HFFc6 (cell line): ENCODE results near the gene DPP6. TPM values are rescaled to one million over a fixed set of nuclear protein-coding genes. Genes with fewer than 3 reads are reported as not detected.
A peak's percentile ranks its signal among the peaks of the same experiment; 100 is the strongest.

Source experiments
- DNase-seq: peaks from one replicate; pipeline ENCODE4 v3.0.0-alpha.2; 2018
- H3K27ac Mint-ChIP-seq: 2 replicates; pipeline ENCODE4 v1.8.0; 2020; ENCODE audit warnings: mild to moderate bottlenecking, mixed read lengths
- H3K27me3 Mint-ChIP-seq: 2 replicates; pipeline ENCODE4 v1.8.0; 2021; ENCODE audit warnings: mild to moderate bottlenecking, moderate library complexity, mixed read lengths; ENCODE audit not compliant: insufficient read depth
- H3K36me3 Mint-ChIP-seq: 2 replicates; pipeline ENCODE4 v1.8.0; 2021; ENCODE audit warnings: low read depth, mixed read lengths
- H3K4me1 Mint-ChIP-seq: 2 replicates; pipeline ENCODE4 v1.8.0; 2020; ENCODE audit warnings: low read depth, mixed read lengths
- H3K4me3 Mint-ChIP-seq: 2 replicates; pipeline ENCODE4 v1.8.0; 2020; ENCODE audit warnings: mild to moderate bottlenecking, moderate library complexity, mixed read lengths
- H3K9me3 Mint-ChIP-seq: 2 replicates; pipeline ENCODE4 v1.8.0; 2020; ENCODE audit warnings: mild to moderate bottlenecking, mixed read lengths
- total RNA-seq, 6 experiments: library from RNA; stranded (reverse); fragmentation: NEBNext Ultra II Directional; extraction: Animal tissue kit (Norgen Biotek cat#: 25700); gene quantifications; 2 replicates in 1 of 6; 3 replicates in 5 of 6; pipeline ENCODE4 v1.2.3, GENCODE V29; 2021
- TF ChIP-seq, protein P1 (sequence below): fragments of 200-600 bp; sonication (generic); IDR thresholded peaks from 2 replicates; pipeline ENCODE4 v1.5.0; 2021; ENCODE audit warnings: antibody characterized with exemption, mild to moderate bottlenecking

The DPP6 gene
- total RNA-seq, 6 experiments from 2014 or later: not detected

DNA sequence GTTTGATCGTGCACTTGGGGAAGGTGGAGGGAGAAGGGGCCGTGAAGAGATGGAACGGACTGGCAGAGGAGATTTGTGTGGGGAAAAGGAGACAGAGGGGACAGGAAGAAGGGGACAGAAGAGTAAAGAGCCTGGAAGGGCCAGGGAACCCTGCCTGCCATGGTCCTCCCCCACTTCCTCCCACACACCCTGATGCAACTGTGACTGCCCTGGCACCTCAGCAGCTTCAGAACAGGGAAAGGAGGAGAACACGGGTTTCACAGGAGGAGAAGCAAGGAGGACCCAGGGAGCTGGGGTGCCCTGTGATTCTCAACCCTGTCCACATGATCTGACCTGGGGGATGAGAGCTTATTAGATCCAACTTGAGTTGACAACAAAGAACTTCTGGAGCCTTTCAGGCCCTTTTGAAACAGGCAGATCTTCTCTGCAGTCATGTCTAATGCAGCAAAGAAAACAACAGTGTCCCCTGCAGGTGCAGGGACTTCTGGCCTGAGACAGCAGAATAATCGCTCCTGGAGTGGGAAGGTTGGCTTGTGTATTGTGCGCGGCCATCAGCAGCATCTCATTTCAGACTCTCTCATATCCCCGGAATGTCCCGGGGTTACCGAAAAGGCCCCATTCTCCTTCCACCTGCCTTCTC, 529.2 kb downstream of the DPP6 start:
- H3K36me3 Mint-ChIP-seq: peaks cover 11% of the 10 kb centered on the region; the same call in 1 of the 2 replicates
- H3K9me3 Mint-ChIP-seq: peaks cover 85% of the 10 kb centered on the region
- TF ChIP-seq, protein P1, sequence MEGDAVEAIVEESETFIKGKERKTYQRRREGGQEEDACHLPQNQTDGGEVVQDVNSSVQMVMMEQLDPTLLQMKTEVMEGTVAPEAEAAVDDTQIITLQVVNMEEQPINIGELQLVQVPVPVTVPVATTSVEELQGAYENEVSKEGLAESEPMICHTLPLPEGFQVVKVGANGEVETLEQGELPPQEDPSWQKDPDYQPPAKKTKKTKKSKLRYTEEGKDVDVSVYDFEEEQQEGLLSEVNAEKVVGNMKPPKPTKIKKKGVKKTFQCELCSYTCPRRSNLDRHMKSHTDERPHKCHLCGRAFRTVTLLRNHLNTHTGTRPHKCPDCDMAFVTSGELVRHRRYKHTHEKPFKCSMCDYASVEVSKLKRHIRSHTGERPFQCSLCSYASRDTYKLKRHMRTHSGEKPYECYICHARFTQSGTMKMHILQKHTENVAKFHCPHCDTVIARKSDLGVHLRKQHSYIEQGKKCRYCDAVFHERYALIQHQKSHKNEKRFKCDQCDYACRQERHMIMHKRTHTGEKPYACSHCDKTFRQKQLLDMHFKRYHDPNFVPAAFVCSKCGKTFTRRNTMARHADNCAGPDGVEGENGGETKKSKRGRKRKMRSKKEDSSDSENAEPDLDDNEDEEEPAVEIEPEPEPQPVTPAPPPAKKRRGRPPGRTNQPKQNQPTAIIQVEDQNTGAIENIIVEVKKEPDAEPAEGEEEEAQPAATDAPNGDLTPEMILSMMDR: no peak
- no peak overlapping the region for H3K4me3 Mint-ChIP-seq
- no peaks in the 10 kb centered on the region for H3K27me3 Mint-ChIP-seq
- no peaks in the 10 kb centered on the region for H3K4me1 Mint-ChIP-seq
- no peak for DNase-seq
- no peak overlapping the region for H3K27ac Mint-ChIP-seq

DNA sequence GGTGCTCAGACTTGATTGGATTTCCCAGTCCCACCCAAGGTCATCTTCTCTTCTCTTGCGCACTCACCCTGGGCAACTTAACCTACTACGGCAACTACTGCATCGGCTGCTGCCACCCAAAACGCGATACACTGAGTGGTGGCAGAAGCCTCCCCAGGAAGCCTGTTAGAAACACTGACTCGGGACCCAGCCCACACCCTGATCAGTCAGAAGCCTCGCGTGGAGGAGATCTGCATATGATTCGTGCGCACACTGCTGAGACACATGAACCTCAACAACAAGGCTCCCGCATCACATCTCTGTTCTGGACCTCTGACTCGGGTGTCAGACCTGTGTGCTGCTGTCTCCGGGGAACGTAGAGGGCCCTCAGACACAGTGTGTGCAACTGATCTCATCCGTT, 531.3 kb downstream of the DPP6 start:
- Mint-ChIP-seq H3K36me3 (peaks cover 11% of the 10 kb centered on the region; the same call in 1 of the 2 replicates), H3K9me3 (peaks cover 78% of the 10 kb centered on the region), H3K4me3 (no peak overlapping the region), H3K27ac (no peak overlapping the region), H3K4me1 (no peaks in the 10 kb centered on the region), H3K27me3 (no peaks in the 10 kb centered on the region; the same call in 1 of the 2 replicates)
- TF ChIP-seq, protein P1: no peak
- no peak for DNase-seq

DNA sequence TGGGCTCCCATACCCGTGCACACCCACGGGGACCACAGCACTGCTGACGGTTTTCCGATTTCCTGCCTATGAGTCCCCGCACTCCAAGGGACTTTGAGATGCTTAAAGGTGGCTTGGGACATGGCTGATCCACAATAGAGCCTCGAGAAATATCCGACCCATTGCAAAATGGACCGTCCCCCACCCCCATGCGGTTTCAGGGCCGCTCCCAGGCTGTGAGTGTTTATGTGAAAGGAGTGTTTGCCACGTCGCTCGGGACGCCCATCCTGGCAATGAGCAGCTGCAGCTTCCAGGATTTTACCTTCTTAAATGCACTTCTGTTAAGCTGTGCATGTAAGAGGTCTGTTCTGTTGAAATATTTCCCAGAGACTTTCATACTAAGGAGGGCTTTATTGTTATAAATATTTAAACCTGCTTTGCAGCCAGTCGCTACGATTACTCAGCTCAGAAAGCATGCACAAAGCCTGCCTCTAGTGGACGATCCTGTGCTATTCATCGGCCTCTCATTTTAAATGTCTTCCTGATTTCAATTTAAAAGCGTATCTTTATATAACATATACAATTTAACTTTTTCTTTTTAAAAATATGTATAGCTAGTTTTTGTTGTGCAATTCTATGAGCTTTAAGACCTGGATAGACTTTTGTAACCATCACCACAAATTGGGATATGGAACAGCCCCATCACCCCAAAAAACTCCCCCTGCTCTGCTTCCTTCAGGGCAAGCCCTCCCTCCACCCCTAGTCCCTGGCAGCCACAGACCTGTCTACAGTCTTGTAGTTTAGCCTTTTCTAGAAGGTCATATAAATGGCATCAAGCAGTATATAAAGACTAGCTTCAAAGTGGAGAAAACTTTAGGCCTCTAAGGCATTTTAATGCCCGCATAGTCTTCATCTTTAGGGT, 532.4 kb downstream of the DPP6 start:
- Mint-ChIP-seq H3K4me1 (no peaks in the 10 kb centered on the region), H3K4me3 (no peak overlapping the region), H3K9me3 (peaks cover 79% of the 10 kb centered on the region), H3K27me3 (no peaks in the 10 kb centered on the region; the same call in 1 of the 2 replicates), H3K27ac (no peak overlapping the region), H3K36me3 (peaks cover 11% of the 10 kb centered on the region; the same call in 1 of the 2 replicates)
- DNase-seq: no peak
- TF ChIP-seq, protein P1: peak; percentile 40

DNA sequence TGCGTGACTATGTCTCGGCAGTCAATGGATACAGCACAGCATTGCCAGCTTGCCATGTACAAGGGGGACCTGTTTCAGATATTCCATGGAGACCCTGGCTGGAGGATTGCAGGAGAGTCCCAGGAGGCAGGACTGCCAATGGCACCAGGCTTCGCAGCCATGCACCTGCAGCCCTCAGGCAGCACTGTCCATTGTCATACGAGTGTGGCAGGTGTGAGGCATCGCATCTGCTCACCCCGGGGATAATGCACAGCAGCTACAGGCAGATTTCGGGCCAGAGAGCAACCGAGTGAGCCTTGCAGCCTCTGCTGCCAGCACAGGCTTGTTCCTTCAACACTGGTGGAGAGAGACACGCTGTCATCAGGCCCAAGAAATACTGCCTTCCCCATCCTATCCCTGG, 535.6 kb downstream of the DPP6 start:
- H3K4me3 Mint-ChIP-seq: no peak overlapping the region
- H3K36me3 Mint-ChIP-seq: peaks cover 11% of the 10 kb centered on the region
- no peak for DNase-seq
- TF ChIP-seq, protein P1: no peak
- H3K27ac Mint-ChIP-seq: no peak overlapping the region
- H3K27me3 Mint-ChIP-seq: no peaks in the 10 kb centered on the region; the same call in 1 of the 2 replicates
- no peaks in the 10 kb centered on the region for H3K4me1 Mint-ChIP-seq
- H3K9me3 Mint-ChIP-seq: peaks cover 87% of the 10 kb centered on the region

DNA sequence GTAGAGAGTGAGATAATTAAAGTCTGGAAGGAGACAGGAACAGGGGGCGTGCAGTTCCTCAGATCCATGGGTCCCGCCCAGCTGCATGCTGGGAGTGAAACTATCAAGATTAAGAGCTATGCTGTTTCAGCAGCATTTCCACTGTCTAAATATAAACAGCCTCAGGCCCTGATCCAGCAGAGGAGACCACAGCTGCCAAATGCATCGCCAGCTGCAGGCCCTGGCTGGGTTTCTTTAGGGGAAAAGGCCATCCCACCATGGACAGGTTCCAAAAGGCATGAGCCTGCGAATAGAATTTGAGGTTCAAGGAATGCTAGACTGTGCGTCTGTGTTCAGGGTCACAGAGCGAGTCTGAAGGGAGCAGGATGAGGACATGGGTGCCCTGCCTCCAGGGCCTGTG, 539.3 kb downstream of the DPP6 start:
- no peak overlapping the region for H3K4me3 Mint-ChIP-seq
- peaks cover 72% of the 10 kb centered on the region for H3K9me3 Mint-ChIP-seq
- no peak for DNase-seq
- H3K27me3 Mint-ChIP-seq: no peaks in the 10 kb centered on the region; the same call in 1 of the 2 replicates
- H3K36me3 Mint-ChIP-seq: no peaks in the 10 kb centered on the region; the same call in 1 of the 2 replicates
- H3K4me1 Mint-ChIP-seq: no peaks in the 10 kb centered on the region
- TF ChIP-seq, protein P1: no peak
- no peak overlapping the region for H3K27ac Mint-ChIP-seq
